GM21423 (cell line): ENCODE measurements around the gene ELK4.

Source experiments
- ATAC-seq: cut with Tn5 transposase; IDR thresholded peaks from one replicate; pipeline ENCODE4 v1.9.1; 2021; ENCODE audit warnings: mild to moderate bottlenecking, moderate library complexity; ENCODE audit not compliant: unreplicated experiment

Gene ELK4

DNA sequence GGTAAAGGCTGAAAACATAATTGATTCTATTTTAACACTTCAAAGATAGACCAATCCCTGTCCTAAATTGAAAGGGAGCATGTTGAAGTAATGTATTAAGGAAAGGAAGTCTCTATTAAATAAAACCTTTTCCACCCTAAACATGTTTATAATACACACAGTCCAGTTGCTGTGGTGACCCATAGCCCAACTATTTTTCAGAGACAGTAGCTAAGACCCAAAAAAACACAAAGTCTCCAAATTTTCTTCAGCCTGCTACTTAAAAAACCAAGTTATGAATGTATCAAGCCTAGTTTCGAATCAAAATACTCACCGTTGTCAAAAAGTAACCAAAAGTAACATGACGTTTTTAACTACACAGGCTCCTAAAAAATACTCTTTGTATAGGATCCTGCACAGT, 1.6 kb downstream of the ELK4 start:
- no peak for ATAC-seq

DNA sequence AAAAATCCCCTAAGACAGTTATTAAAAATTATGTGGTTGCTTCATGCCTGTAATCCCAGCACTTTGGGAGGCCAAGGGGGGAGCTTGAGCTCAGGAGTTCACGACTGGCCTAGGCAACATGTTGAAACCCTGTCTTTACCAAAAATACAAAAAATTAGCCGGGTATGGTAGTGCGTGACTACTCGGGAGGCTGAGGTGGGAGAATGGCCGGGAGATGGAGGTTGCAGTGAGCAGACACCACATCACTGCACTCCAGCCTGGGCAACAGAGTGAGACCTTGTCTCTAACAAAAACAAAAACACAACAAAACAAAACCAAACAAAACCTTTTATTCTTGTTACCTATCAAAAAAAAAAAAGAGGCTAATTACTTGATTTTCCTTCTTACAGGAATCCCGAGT, 2.1 kb downstream of the ELK4 start:
- no peak for ATAC-seq

GRCh38 chr1:205627956-205628355, 3.9 kb downstream of the ELK4 start:
- ATAC-seq, result no peak

- ATAC-seq, result no peak
Measured at GRCh38 chr1:205626216-205626615, 5.6 kb downstream of the ELK4 start.

- no peak for ATAC-seq
Measured at GRCh38 chr1:205623646-205624045, 8.2 kb downstream of the ELK4 start.

- ATAC-seq, result no peak
Measured at GRCh38 chr1:205620269-205620668, 11.5 kb downstream of the ELK4 start.

DNA sequence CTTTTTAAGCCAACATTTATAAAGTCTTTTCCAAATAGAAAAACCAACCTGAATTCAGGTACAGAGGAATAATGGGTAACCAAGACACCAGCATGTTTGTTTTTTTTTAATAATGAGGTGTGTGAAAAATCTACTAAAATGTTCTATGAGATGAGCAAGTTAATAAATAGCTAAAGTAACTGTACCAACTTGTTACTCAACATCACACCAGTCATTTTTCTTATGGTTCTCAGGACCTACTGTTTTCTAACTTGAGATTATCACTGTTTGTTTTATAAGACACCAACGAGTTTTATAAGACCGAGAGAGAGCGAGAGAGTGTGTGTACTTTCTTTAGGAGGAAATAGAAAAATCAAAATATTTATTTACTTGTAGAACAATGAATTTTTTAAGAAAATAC, 12.4 kb downstream of the ELK4 start:
- no peak for ATAC-seq

GRCh38 chr1:205616563-205617293, 15.1 kb downstream of the ELK4 start:
- ATAC-seq, result peak; percentile 71

DNA sequence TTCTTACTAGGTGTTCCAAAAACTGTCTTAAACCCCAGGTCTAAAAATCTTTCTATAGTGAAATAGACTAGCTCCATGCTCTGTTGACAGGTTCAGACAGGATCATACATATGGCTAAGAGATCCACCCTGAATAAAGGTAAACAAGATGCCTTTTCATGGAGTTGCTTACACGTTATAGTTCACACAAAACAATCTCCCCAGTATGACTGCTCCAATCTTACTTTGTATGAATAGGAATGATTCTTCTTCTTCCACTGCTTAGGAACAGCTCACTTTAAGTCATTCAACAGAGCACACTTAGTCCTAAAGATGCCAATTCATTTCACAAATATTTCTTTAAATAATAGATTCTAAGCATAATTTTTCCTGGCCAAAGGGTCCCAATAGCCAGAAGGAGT, 16.0 kb downstream of the ELK4 start:
- ATAC-seq, result no peak

GRCh38 chr1:205613854-205614412, 17.9 kb downstream of the ELK4 start:
- ATAC-seq, result no peak

DNA sequence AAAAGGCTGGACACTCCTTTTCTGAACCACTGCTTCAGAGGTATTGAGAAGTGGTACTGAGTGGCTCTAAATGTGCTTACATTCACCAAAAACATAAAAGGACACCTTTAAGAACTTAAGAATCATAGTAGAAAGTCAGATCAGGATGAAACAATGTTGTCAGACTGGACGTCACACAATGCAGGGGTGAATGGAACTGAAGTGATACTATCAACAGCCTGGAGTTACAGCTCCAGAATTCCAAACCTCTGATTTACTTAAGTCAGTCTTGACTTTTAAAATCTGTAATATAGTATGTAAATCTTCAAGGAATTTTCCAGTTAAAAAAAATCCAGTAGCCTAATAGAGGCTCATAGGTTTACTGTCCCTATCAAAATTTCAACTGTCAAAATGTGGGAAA, 19.3 kb downstream of the ELK4 start:
- no peak for ATAC-seq

GRCh38 chr1:205612104-205612503, 19.7 kb downstream of the ELK4 start:
- no peak for ATAC-seq

DNA sequence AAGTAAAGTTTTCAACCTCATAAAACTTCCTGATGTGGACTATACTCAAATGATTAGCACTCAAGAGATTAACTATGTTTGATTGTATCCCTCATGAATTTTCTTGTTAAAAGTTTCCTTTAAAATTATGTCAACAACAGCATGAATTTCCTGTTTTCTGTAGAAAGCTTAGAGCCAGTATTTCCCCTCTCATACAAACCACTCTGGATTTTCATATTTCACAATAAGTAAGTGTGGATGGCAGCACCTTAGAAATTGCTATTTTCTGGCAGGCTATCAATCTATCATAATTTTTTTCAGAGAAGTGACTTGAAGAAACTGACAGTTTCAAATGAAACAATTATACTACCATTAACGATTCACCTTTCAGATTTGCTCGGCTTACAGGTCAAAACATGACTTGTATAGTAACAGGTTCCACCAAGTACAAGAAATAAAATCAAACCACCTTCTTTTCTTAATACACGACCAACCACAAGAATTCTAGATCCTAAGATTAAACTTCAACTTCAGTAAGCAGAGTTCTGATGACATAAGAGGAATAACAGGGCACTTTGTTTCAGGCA, 20.8 kb downstream of the ELK4 start:
- ATAC-seq, result no peak

DNA sequence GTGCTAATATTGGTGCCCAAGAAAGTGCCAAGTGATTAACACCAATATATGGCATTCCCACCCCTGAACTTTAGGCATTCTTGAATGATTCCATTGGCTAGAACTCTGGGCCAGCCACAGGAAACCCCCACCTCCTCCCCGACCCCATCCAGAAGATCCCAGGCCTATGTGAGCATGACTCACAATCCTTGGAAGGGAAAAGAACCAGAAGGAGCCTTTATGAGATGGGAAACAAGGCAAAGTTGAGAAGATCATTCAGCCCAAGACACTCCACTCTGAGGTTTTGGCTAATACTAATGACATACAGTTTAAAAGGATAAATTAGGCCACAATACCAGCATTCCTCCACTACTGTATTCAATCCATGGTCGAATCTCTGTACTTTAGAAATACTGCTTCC, 21.8 kb downstream of the ELK4 start:
- no peak for ATAC-seq

DNA sequence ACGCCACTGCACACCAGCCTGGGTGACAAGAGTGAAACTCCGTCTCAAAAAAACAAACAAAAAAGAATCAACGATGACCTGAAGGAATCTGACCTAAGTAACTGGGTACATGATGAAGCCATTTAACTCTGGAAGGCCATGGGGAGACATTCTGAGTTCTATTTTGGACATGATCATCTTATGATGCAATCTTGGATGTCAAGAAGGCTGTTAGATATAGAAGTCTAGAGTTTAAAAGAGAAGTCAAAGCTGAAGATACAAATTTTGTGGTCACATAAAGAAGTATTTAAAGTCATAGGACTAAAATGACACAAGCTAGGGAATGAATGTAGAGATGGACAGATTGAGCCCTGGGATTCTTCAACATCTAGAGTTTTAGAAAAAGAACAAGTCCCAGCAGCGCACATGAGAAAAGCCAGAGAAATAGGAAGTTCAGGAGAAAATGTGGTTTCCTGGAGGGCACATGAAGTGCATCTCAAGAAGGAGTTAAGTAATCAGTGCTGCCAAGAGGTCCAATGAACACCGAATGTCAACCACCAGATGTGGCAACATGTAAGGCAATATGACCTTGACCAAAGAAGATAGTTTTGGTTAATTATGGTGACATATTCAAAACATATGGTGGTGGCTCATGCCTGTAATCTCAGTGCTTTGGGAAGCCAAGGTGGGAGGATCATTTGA, 26.8 kb downstream of the ELK4 start:
- no peak for ATAC-seq

DNA sequence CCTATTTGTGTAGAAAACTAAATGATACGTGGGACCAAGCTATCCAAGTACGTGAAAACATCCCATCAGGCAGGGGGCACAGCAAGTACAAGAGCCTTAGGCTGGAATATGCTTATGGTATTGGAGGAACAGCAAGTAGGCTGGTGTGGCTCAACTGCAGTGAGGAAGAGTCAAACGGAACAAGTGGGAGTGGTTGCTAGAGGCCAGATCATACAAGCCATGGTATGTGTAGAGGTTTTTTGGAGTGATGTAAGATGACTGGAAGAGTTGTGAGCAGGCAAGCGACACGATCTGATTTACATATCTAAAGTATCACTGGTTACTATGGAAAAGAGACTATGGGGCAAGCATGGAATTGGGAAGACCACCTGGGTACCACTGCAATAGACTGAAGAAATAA, 27.8 kb downstream of the ELK4 start:
- no peak for ATAC-seq

GRCh38 chr1:205601205-205601604, 30.6 kb downstream of the ELK4 start:
- ATAC-seq, result no peak

DNA sequence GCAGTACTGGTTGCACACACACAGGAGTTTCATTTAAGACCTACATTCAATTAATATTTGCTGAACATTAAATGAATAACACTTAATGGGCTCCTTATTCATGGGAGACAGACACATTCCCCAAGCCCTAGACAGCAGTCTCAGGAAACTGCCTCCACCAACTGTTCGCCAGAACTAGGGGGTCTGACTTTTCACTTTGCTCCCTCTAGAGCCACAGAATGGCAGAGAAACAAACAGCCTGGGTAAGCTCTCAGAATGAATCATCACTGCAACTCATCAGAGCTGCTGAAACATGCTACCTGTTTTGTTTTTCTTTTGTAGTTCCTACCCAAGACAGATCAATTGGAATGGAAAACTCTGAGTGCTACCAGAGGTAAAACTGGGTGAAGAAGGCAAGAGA, 31.7 kb downstream of the ELK4 start:
- peak; percentile 65 for ATAC-seq

DNA sequence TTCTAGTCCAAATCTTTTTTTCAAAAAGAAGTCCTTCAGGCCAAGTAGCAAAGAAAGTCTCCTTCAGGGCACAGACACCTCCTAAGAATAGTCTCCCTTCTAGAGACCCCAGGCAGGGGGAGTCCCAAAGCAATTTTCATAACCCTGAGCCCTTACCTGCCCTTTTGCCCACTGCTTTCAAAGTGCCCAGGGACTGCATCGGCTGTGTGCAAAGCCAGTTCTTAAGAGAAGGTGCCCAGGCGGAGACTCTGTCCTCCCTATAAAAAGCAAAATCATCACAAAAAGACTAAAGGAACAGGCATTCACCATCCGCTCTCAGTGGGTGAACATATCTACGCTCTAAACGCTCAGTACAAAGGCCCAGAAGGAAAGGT, 32.2 kb downstream of the ELK4 start:
- ATAC-seq, result no peak

GRCh38 chr1:205598841-205599668, 32.8 kb downstream of the ELK4 start:
- no peak for ATAC-seq

DNA sequence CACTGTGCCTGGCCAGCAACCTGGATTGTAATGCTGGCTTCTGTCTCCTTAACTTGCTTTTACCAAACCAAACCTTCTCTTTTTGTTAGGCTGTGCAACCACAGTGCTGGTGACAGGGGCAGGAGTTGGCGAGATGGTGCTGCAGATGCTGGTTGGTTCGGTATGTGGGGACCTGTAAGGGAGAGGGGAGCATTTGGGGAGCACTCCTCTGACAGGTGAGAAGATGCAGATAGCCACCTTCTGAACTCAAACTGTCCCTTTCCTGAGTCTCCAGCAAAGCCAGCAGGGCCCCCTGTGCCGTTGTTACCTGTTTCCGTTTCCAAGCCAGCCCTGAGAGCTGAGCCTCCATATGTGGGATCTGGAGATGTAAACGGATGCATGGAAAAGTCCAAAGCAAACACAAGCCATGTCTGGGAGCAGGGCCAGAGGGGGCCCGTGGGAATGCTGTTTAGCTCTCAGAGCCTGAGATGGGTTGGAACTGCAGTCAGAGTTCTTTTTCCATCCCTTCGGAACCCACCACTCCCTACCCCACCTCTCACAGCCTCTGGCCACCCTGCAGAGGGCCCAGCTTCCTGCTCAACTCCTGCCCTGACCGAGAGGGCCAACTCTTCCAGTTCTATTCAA, 34.0 kb downstream of the ELK4 start:
- no peak for ATAC-seq
